ENCODE results near the gene PTPRE. TPM values are rescaled to one million over a fixed set of nuclear protein-coding genes. Genes with fewer than 3 reads are reported as not detected.

Gene PTPRE
- total and polyA plus RNA-seq, 2 donors, result 12.3 to 15.2 TPM

DNA sequence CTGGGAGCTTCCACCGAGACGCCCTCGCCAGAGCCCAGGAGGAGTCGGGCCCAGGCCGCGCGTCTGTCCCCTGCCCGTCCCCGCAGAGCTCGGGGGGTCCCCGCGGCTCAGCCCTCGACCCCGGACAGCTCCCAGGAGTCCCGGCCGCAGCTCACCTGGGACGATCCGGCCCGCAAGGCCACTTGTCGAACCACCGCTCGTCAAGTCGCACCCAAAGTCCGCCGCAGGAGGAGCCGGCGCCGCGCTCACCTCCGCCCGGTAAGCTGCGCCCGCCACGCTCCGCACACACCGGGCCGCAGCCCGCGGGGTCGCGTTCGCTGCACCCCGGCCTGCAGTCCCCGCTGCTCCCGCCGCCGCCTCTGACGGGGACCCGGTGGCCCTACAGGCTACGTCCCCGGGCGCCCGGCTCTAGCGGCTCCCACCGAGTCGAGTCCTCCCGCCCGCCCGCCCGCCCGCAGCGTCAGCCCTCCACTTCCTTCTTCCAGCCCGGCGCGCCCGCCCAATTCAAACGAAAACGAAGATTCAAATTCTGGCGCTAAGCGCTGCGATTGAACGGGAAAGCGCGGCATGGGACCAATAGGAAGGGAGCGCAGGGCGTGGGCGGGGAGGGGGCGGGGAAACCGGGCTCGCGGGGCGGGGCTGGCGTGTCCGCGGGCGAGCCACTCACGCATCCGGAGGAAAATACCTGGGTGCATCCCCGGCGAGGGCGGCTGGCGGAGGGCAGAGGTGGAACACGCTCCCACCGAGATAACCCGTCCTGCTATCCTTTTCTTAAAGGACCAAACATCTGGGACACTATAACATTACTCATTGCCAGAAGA, 219.3 kb downstream of the PTPRE start, which contains the start of gene MKI67:
Gene MKI67, minus strand, starts transcription at position 480 of the 821 bp plus-strand sequence. CDS start 756 bp downstream, outside the sequence.
- peak within 1 kb of the TSS; percentile 68 to 76 for H3K4me3 ChIP-seq (ENCODE audit: low read length in 2 of 2)
- peaks cover 4 to 27% of the 10 kb centered on the region in 2 donors for H3K36me3 ChIP-seq (ENCODE audit: control insufficient read depth in 2 of 2, insufficient read depth in 2 of 2, low read length in 1 of 2)
- WGBS, result under 1% methylated on average over 95 of the region's 95 CpGs
- H3K27ac ChIP-seq (ENCODE audit: low read depth in 1 of 2, low read length in 1 of 2), result peak within 1 kb of the TSS; percentile 53 to 65
- peak; percentile 80 to 98 (median 94) for DNase-seq (ENCODE audit: low read depth in 6 of 9, low spot score in 9 of 9)
- peaks cover 14 to 27% of the 10 kb centered on the region in 2 donors for H3K4me1 ChIP-seq (ENCODE audit: control insufficient read depth in 2 of 2, insufficient read depth in 2 of 2, low read length in 2 of 2)
- H3K9me3 ChIP-seq (ENCODE audit: control insufficient read depth in 2 of 2, insufficient read depth in 1 of 2, low read length in 1 of 2), result no peaks in the 10 kb centered on the region
- no peaks in the 10 kb centered on the region for H3K27me3 ChIP-seq (ENCODE audit: control insufficient read depth in 2 of 2, insufficient read depth in 1 of 2, low read length in 1 of 2)

GRCh38 chr10:128128582-128128981, 221.7 kb downstream of the PTPRE start:
- Histone ChIP-seq H3K27me3 (ENCODE audit: control insufficient read depth in 2 of 2, insufficient read depth in 1 of 2, low read length in 1 of 2) (no peaks in the 10 kb centered on the region), H3K9me3 (ENCODE audit: control insufficient read depth in 2 of 2, insufficient read depth in 1 of 2, low read length in 1 of 2) (no peaks in the 10 kb centered on the region), H3K4me1 (ENCODE audit: control insufficient read depth in 2 of 2, insufficient read depth in 2 of 2, low read length in 2 of 2) (peaks cover 14 to 27% of the 10 kb centered on the region in 2 donors), H3K4me3 (ENCODE audit: low read length in 2 of 2) (no peak overlapping the region), H3K27ac (ENCODE audit: low read depth in 1 of 2, low read length in 1 of 2) (no peak overlapping the region), H3K36me3 (ENCODE audit: control insufficient read depth in 2 of 2, insufficient read depth in 2 of 2, low read length in 1 of 2) (peaks cover 0 to 14% of the 10 kb centered on the region in 2 donors)
- WGBS, result 73% methylated on average over 8 of the region's 8 CpGs
- DNase-seq (ENCODE audit: low read depth in 6 of 9, low spot score in 9 of 9), result no peak

GRCh38 chr10:128130051-128130450, 223.1 kb downstream of the PTPRE start:
- DNase-seq (ENCODE audit: low read depth in 6 of 9, low spot score in 9 of 9), result no peak
- Histone ChIP-seq H3K27me3 (ENCODE audit: control insufficient read depth in 2 of 2, insufficient read depth in 1 of 2, low read length in 1 of 2) (no peaks in the 10 kb centered on the region), H3K9me3 (ENCODE audit: control insufficient read depth in 2 of 2, insufficient read depth in 1 of 2, low read length in 1 of 2) (no peaks in the 10 kb centered on the region), H3K4me1 (ENCODE audit: control insufficient read depth in 2 of 2, insufficient read depth in 2 of 2, low read length in 2 of 2) (peaks cover 4 to 17% of the 10 kb centered on the region in 2 donors), H3K36me3 (ENCODE audit: control insufficient read depth in 2 of 2, insufficient read depth in 2 of 2, low read length in 1 of 2) (peaks cover 0 to under 1% of the 10 kb centered on the region in 2 donors), H3K4me3 (ENCODE audit: low read length in 2 of 2) (no peak overlapping the region), H3K27ac (ENCODE audit: low read depth in 1 of 2, low read length in 1 of 2) (no peak overlapping the region)
- 95% methylated on average over 1 of the region's 1 CpG for WGBS

Other genes starting within 250 kb of the PTPRE start
- 0.05 TPM for gene FOXI2, start 169.9 kb upstream of the PTPRE start, total RNA-seq
- gene FOXI2, start 169.9 kb upstream of the PTPRE start, polyA plus RNA-seq, result 0.25 TPM
- 0.05 TPM for gene CLRN3, start 14.2 kb upstream of the PTPRE start, total RNA-seq
- gene CLRN3, start 14.2 kb upstream of the PTPRE start, polyA plus RNA-seq, result 0.23 TPM
- gene MKI67, start 219.3 kb downstream of the PTPRE start, total RNA-seq, result 41.5 TPM
- gene MKI67, start 219.3 kb downstream of the PTPRE start, polyA plus RNA-seq, result 3.9 TPM

Data from thymus (tissue), 11 donors.